HepG2 (cell line): ENCODE measurements around the gene ZNF726.

Source experiments
- HCFC1 ChIP-seq: fragments of 150-350 bp; IDR thresholded peaks from 2 replicates; pipeline ENCODE4 v1.6.1; 2014; ENCODE audit warnings: low read depth, low read length
- TF ChIP-seq, protein P1 (sequence below): sonication (generic); formaldehyde crosslinking; IDR thresholded peaks from 2 replicates; pipeline ENCODE4 v1.5.0; 2020; ENCODE audit warnings: mild to moderate bottlenecking, missing genetic modification reagents, moderate library complexity

DNA sequence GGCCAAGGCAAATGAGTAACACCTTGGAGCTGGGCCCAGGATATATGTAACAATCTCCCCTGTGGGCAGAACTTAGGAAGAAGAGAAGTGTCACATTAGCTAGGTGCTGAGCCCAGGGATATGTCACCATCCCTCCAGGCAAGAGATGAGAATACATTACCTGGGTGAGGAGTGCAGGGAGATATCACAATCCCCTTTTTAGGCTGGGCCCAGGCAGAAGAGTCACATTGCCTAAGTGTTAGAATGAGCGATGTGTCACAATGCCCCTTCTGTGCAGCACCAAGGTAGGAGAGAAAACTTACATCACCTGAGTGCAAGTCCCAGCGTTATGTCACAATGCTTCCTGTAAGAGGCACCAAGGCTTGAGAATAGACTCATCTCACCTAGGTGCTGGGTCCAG is 60.3 kb downstream of the ZNF726 start:
- TF ChIP-seq, protein P1, sequence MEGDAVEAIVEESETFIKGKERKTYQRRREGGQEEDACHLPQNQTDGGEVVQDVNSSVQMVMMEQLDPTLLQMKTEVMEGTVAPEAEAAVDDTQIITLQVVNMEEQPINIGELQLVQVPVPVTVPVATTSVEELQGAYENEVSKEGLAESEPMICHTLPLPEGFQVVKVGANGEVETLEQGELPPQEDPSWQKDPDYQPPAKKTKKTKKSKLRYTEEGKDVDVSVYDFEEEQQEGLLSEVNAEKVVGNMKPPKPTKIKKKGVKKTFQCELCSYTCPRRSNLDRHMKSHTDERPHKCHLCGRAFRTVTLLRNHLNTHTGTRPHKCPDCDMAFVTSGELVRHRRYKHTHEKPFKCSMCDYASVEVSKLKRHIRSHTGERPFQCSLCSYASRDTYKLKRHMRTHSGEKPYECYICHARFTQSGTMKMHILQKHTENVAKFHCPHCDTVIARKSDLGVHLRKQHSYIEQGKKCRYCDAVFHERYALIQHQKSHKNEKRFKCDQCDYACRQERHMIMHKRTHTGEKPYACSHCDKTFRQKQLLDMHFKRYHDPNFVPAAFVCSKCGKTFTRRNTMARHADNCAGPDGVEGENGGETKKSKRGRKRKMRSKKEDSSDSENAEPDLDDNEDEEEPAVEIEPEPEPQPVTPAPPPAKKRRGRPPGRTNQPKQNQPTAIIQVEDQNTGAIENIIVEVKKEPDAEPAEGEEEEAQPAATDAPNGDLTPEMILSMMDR (CRISPR knock-in tag) = no peak
- TF ChIP-seq HCFC1 = no peak
